Stimulated activated CD8-positive, alpha-beta memory T cell treated with anti-CD3 and anti-CD28 coated beads, Interleukin-2, amount 100 ng/mL, for 48 hours (primary cell): ENCODE results near the gene EFCAB13.

Source experiments
- DNase-seq, 2 donors: peaks; one replicate each; pipeline ENCODE4 v3.0.0-alpha.2; 2020; ENCODE audit warnings: low read depth in 2 of 2

The EFCAB13 gene

GRCh38 chr17:47323382-47324223 lies at the start of gene EFCAB13:
EFCAB13 (plus strand) TSS chr17:47323955; CDS start chr17:47328354, 4,399 bp downstream.
- DNase-seq, result peak; percentile 66 to 75

- DNase-seq, result no peak
These were observed 49.3 kb upstream of the EFCAB13 start for GRCh38 chr17:47274319-47275069.

GRCh38 chr17:47275245-47275984 lies 48.3 kb upstream of the EFCAB13 start:
- DNase-seq, result no peak

- no peak for DNase-seq
These were observed 47.3 kb upstream of the EFCAB13 start for GRCh38 chr17:47276444-47276843.

GRCh38 chr17:47276868-47277267 lies 46.9 kb upstream of the EFCAB13 start:
- no peak for DNase-seq

- DNase-seq, result no peak
These were observed 45.8 kb upstream of the EFCAB13 start for GRCh38 chr17:47277921-47278320.

- DNase-seq, result no peak
These were observed 45.2 kb upstream of the EFCAB13 start for GRCh38 chr17:47278561-47278960.

- no peak for DNase-seq
These were observed 44.5 kb upstream of the EFCAB13 start for GRCh38 chr17:47279062-47279801.

- DNase-seq, result no peak
These were observed 43.5 kb upstream of the EFCAB13 start for GRCh38 chr17:47280072-47280811.

- DNase-seq, result no peak
These were observed 42.5 kb upstream of the EFCAB13 start for GRCh38 chr17:47281216-47281615.

GRCh38 chr17:47285003-47285402 lies 38.8 kb upstream of the EFCAB13 start:
- DNase-seq, result no peak

- DNase-seq, result no peak
These were observed 37.4 kb upstream of the EFCAB13 start for GRCh38 chr17:47286198-47286914.

- DNase-seq, result no peak
These were observed 36.7 kb upstream of the EFCAB13 start for GRCh38 chr17:47287068-47287467.

- DNase-seq, result no peak
These were observed 36.1 kb upstream of the EFCAB13 start for GRCh38 chr17:47287639-47288038.

- no peak for DNase-seq
These were observed 35.1 kb upstream of the EFCAB13 start for GRCh38 chr17:47288531-47289116.

- no peak for DNase-seq
These were observed 34.5 kb upstream of the EFCAB13 start for GRCh38 chr17:47289302-47289701.

- DNase-seq, result no peak
These were observed 32.9 kb upstream of the EFCAB13 start for GRCh38 chr17:47290870-47291241.

- no peak for DNase-seq
These were observed 32.4 kb upstream of the EFCAB13 start for GRCh38 chr17:47291242-47291873.

- no peak for DNase-seq
These were observed 31.5 kb upstream of the EFCAB13 start for GRCh38 chr17:47292206-47292605.
